H1 (cell line): ENCODE data around the gene MALT1. TPM values are rescaled to one million over a fixed set of nuclear protein-coding genes. Genes with fewer than 3 reads are reported as not detected.

Experiments
- CTCF ChIA-PET: fragments of 300-600 bp; sonication (Branson Sonifier 250); formaldehyde crosslinking; loops from one replicate; lab custom pipeline; 2021; ENCODE audit not compliant: partially characterized antibody; lab: Charles Lee
- POLR2A ChIA-PET: fragments of 300-600 bp; sonication (Branson Sonifier 250); formaldehyde crosslinking; loops from one replicate; lab custom pipeline; 2021; ENCODE audit warnings: inconsistent platforms; ENCODE audit not compliant: partially characterized antibody; lab: Charles Lee
- DNase-seq, 2 experiments: peaks; one replicate each; pipeline versions ENCODE4 v3.0.0 to v3.0.0-alpha.2; 2010 to 2022; ENCODE audit warnings: low spot score in 2 of 2, low read depth in 1 of 2, mixed read lengths in 1 of 2
- FAIRE-seq: peaks from 2 replicates; lab custom pipeline; 2011; peaks lifted over from hg19 to GRCh38; lab: Jason Lieb, UNC
- H2AFZ ChIP-seq: 2 replicates; pipeline ENCODE4 v1.8.1; 2012; ENCODE audit warnings: low read length, inconsistent platforms
- H2AK5ac ChIP-seq: 2 replicates; pipeline ENCODE4 v1.6.1; 2013; ENCODE audit warnings: low read depth, low read length
- H2BK120ac ChIP-seq: replicated peaks from 2 replicates; pipeline ENCODE3; 2013; ENCODE audit warnings: low read depth, low read length, inconsistent platforms
- H2BK12ac ChIP-seq: 2 replicates; pipeline ENCODE4 v1.6.1; 2013; ENCODE audit warnings: low read depth, low read length
- H2BK15ac ChIP-seq: 2 replicates; pipeline ENCODE4 v1.6.1; 2013; ENCODE audit warnings: low read length
- H2BK20ac ChIP-seq: 2 replicates; pipeline ENCODE4 v1.6.1; 2013; ENCODE audit warnings: low read length
- H2BK5ac ChIP-seq: 2 replicates; pipeline ENCODE4 v1.6.1; 2013; ENCODE audit warnings: low read depth, low read length
- H3K14ac ChIP-seq: 2 replicates; pipeline ENCODE4 v1.6.1; 2013; ENCODE audit warnings: inconsistent platforms; ENCODE audit not compliant: insufficient read length
- H3K18ac ChIP-seq: 2 replicates; pipeline ENCODE4 v1.6.1; 2013; ENCODE audit warnings: low read length; ENCODE audit errors: extremely low read depth
- H3K23ac ChIP-seq: 2 replicates; pipeline ENCODE4 v1.6.1; 2013; ENCODE audit warnings: inconsistent platforms; ENCODE audit not compliant: insufficient read length
- H3K23me2 ChIP-seq: 2 replicates; pipeline ENCODE4 v1.6.1; 2013; ENCODE audit warnings: low read depth, low read length
- H3K27ac ChIP-seq: 2 replicates; pipeline ENCODE4 v1.6.1; 2011; ENCODE audit warnings: low read depth, low read length, inconsistent platforms
- H3K27me3 ChIP-seq, 4 experiments: replicated peaks in 1 of 4; 1 replicate in 1 of 4; 2 replicates in 3 of 4; pipeline versions ENCODE4 v1.6.1 to v1.8.1; 2011 to 2013; ENCODE audit warnings: low read length in 3 of 4, mild to moderate bottlenecking in 3 of 4, inconsistent platforms in 2 of 4, mixed read lengths in 2 of 4, moderate library complexity in 1 of 4; ENCODE audit not compliant: control insufficient read depth in 3 of 4, insufficient read depth in 3 of 4; ENCODE audit errors: extremely low read depth in 1 of 4
- H3K36me3 ChIP-seq, 4 experiments: 2 replicates each; pipeline versions ENCODE4 v1.6.1 to v1.8.1; 2011 to 2013; ENCODE audit warnings: mild to moderate bottlenecking in 4 of 4, low read length in 3 of 4, moderate library complexity in 2 of 4, control low read depth in 1 of 4, inconsistent platforms in 1 of 4; ENCODE audit not compliant: insufficient read depth in 4 of 4, control insufficient read depth in 2 of 4
- H3K4ac ChIP-seq: replicated peaks from 2 replicates; pipeline ENCODE3; 2013; ENCODE audit warnings: low read length, low read depth, mixed read lengths, inconsistent platforms; ENCODE audit not compliant: insufficient read length
- H3K4me1 ChIP-seq, 4 experiments: replicated peaks in 1 of 4; 1 replicate in 1 of 4; 2 replicates in 3 of 4; pipeline versions ENCODE4 v1.6.1 to v1.8.1; 2011 to 2013; ENCODE audit warnings: low read length in 3 of 4, inconsistent platforms in 2 of 4, mixed read lengths in 1 of 4; ENCODE audit not compliant: insufficient read depth in 4 of 4, control insufficient read depth in 3 of 4
- H3K4me2 ChIP-seq, 2 experiments: 2 replicates each; pipeline versions ENCODE4 v1.6.1 to v1.8.1; 2011 to 2013; ENCODE audit warnings: low read depth in 2 of 2, low read length in 2 of 2, control low read depth in 1 of 2, inconsistent platforms in 1 of 2, mild to moderate bottlenecking in 1 of 2; ENCODE audit not compliant: insufficient read depth in 1 of 2
- H3K4me3 ChIP-seq, 4 experiments: fragments of 200-600, 300-600 bp in 1 of 4; sonication (generic), shearing (Covaris generic), sonication (Bioruptor Twin) in 1 of 4; 2 replicates each; pipeline versions ENCODE4 v1.5.1 to v1.8.1; 2011 to 2016; ENCODE audit warnings: low read length in 4 of 4, low read depth in 3 of 4, control low read depth in 2 of 4, inconsistent platforms in 2 of 4, mild to moderate bottlenecking in 2 of 4, mixed read lengths in 1 of 4, moderate library complexity in 1 of 4; ENCODE audit not compliant: insufficient read depth in 2 of 4; ENCODE audit errors: extremely low read depth in 1 of 4
- H3K56ac ChIP-seq: replicated peaks from 2 replicates; pipeline ENCODE3; 2013; ENCODE audit warnings: low read depth, mild to moderate bottlenecking, mixed read lengths, low read length, inconsistent platforms; ENCODE audit not compliant: insufficient read length
- H3K79me1 ChIP-seq: 2 replicates; pipeline ENCODE4 v1.6.1; 2013; ENCODE audit warnings: low read depth, low read length, control low read depth
- H3K79me2 ChIP-seq, 2 experiments: 2 replicates each; pipeline versions ENCODE4 v1.6.1 to v1.8.1; 2012 to 2013; ENCODE audit warnings: low read length in 2 of 2, mild to moderate bottlenecking in 2 of 2, inconsistent platforms in 1 of 2; ENCODE audit not compliant: insufficient read depth in 2 of 2, control insufficient read depth in 1 of 2
- H3K9ac ChIP-seq, 4 experiments: replicated peaks in 1 of 4; 1 replicate in 1 of 4; 2 replicates in 3 of 4; pipeline versions ENCODE4 v1.6.1 to v1.8.1; 2011 to 2013; ENCODE audit warnings: low read depth in 3 of 4, low read length in 3 of 4, control low read depth in 2 of 4, mild to moderate bottlenecking in 2 of 4, moderate library complexity in 2 of 4, inconsistent platforms in 1 of 4; ENCODE audit errors: extremely low read depth in 1 of 4
- H3K9me3 ChIP-seq, 2 experiments: 2 replicates each; pipeline versions ENCODE4 v1.6.1 to v1.8.1; 2012 to 2013; ENCODE audit warnings: mild to moderate bottlenecking in 2 of 2, moderate library complexity in 2 of 2, control low read depth in 1 of 2, inconsistent platforms in 1 of 2, low read depth in 1 of 2, low read length in 1 of 2, mixed read lengths in 1 of 2; ENCODE audit not compliant: insufficient read depth in 2 of 2
- H4K20me1 ChIP-seq, 2 experiments: replicated peaks in 1 of 2; 2 replicates each; pipeline versions ENCODE3 to v1.8.1; 2011 to 2013; ENCODE audit warnings: inconsistent platforms in 2 of 2, low read length in 2 of 2, mild to moderate bottlenecking in 1 of 2; ENCODE audit not compliant: insufficient read depth in 2 of 2, control insufficient read depth in 1 of 2
- H4K5ac ChIP-seq: 2 replicates; pipeline ENCODE4 v1.6.1; 2013; ENCODE audit warnings: low read length, low read depth, mixed read lengths, inconsistent platforms; ENCODE audit not compliant: insufficient read length
- H4K8ac ChIP-seq: 2 replicates; pipeline ENCODE4 v1.8.0; 2013; ENCODE audit warnings: mild to moderate bottlenecking, moderate library complexity, low read length, inconsistent platforms; ENCODE audit not compliant: insufficient read depth; ENCODE audit errors: extremely low read depth
- H4K91ac ChIP-seq: replicated peaks from 2 replicates; pipeline ENCODE3; 2013; ENCODE audit warnings: low read length, mixed read lengths, inconsistent platforms; ENCODE audit not compliant: insufficient read length
- BRCA1 ChIP-seq: IDR thresholded peaks from 2 replicates; pipeline ENCODE4 v1.6.1; 2012; ENCODE audit warnings: low read depth, low read length, improper control_type of control experiment
- CHD1 ChIP-seq: IDR thresholded peaks from 2 replicates; pipeline ENCODE4 v1.6.1; 2012; ENCODE audit warnings: low read depth, low read length, improper control_type of control experiment
- EGR1 ChIP-seq: IDR thresholded peaks from 2 replicates; pipeline ENCODE4 v1.6.1; 2011; ENCODE audit warnings: low read depth, low read length, borderline replicate concordance
- EP300 ChIP-seq, 2 experiments: IDR thresholded peaks; 1 replicate in 1 of 2; 2 replicates in 1 of 2; pipeline ENCODE4 v1.6.1; 2011 to 2012; ENCODE audit warnings: low read depth in 2 of 2, low read length in 2 of 2, mild to moderate bottlenecking in 2 of 2, borderline replicate concordance in 1 of 2, inconsistent platforms in 1 of 2, moderate library complexity in 1 of 2
- RBBP5 ChIP-seq: IDR thresholded peaks from 2 replicates; pipeline ENCODE4 v1.7.1; 2012; ENCODE audit warnings: low read depth, mild to moderate bottlenecking, inconsistent platforms, low read length, moderate library complexity, borderline replicate concordance
- SIX5 ChIP-seq: IDR thresholded peaks from 2 replicates; pipeline ENCODE4 v1.6.1; 2011; ENCODE audit warnings: mild to moderate bottlenecking, low read depth, low read length
- SP4 ChIP-seq: IDR thresholded peaks from 2 replicates; pipeline ENCODE4 v1.6.1; 2012; ENCODE audit warnings: low read length, inconsistent platforms
- SRF ChIP-seq: IDR thresholded peaks from 2 replicates; pipeline ENCODE4 v1.6.1; 2011; ENCODE audit warnings: mild to moderate bottlenecking, low read depth, low read length, moderate library complexity
- SUZ12 ChIP-seq: fragments of 200-600 bp; sonication (generic); IDR thresholded peaks from 2 replicates; pipeline ENCODE4 v1.6.1; 2012; ENCODE audit warnings: mild to moderate bottlenecking, inconsistent platforms, low read length, moderate library complexity, mixed read lengths
- TBP ChIP-seq: IDR thresholded peaks from 2 replicates; pipeline ENCODE4 v1.6.1; 2011; ENCODE audit warnings: low read depth, low read length, improper control_type of control experiment
- WGBS, 2 experiments: shearing (Covaris generic) in 1 of 2; methylation state at CpG; one replicate each; pipeline versions ENCODE4 v1.1.6 to v1.1.7; 2013 to 2015; ENCODE audit warnings: low lambda C conversion rate in 2 of 2, mixed read lengths in 2 of 2, inconsistent platforms in 1 of 2, low coverage in 1 of 2, missing lambda C conversion rate in 1 of 2; ENCODE audit not compliant: insufficient replicate concordance in 2 of 2, insufficient coverage in 1 of 2, insufficient read length in 1 of 2; ENCODE audit errors: extremely low coverage in 1 of 2, missing lambda C conversion rate in 1 of 2; 5-methylcytosine and 5-hydroxymethylcytosine counted together
- polyA plus RNA-seq, 7 experiments: library from polyadenylated mRNA; depleted of rRNA in 3 of 7; stranded (reverse) in 5 of 7; unstranded in 2 of 7; fragments of >200 nt in 5 of 7; fragments of 200-250 nt in 2 of 7; gene quantifications; 1 replicate in 5 of 7; 2 replicates in 1 of 7; 4 replicates in 1 of 7; pipeline versions ENCODE4 v1.2.1 to v1.2.3, GENCODE V29; 2011 to 2013; ENCODE audit warnings: missing spikeins in 2 of 7, mixed read lengths in 2 of 7
- total RNA-seq: library from RNA; stranded (reverse); fragmentation: NEBNext Ultra II Directional; extraction: Animal tissue kit (Norgen Biotek cat#: 25700); gene quantifications from 2 replicates; pipeline ENCODE4 v1.2.1, GENCODE V29; 2021

Gene MALT1
- total and polyA plus RNA-seq, 2 of the 8 experiments (the other 6 are each of a cell fraction or from before 2014, with no cell fraction given): 10.7 to 25.9 TPM

DNA sequence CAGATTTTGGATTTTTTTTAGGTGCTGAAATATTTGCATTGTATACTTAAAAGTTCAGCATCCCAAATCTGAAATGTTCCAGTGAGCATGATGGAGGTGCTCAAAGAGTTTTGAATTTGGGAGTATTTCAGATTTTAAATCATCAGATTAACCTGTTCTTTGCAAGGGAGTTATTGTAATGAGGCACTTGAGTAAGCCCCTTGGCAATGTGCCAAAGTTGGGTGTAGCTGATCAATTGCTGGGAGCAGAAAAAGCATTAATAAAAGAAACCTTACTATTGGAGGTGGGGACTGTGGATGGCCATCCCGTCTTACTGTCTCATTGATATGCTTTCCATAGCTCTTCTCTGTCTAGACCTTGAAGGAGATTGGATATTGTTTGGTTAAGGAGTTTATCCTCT, 28.3 kb downstream of the MALT1 start:
- no peak overlapping the region for H3K4me3 ChIP-seq
- TF ChIP-seq EP300 (IDR thresholded peaks at IDR 0.05; ENCODE audit: borderline replicate concordance in 1 of 2, low read depth in 2 of 2, low read length in 2 of 2) (no peak), RBBP5 (no peak), SIX5 (no peak), SP4 (no peak), TBP (no peak), SRF (no peak), CHD1 (no peak), BRCA1 (no peak), EGR1 (no peak), SUZ12 (no peak)
- TF ChIP-seq, all 59 proteins: peak for 0
- no peak overlapping the region for H3K56ac ChIP-seq
- no peaks in the 10 kb centered on the region for H3K27me3 ChIP-seq
- DNase-seq: no peak
- H2BK15ac ChIP-seq: no peak overlapping the region
- 85% methylated on average over 1 of the region's 1 CpG; no CpG with 5 or more reads in 1 of the 2 experiments for WGBS, 2 experiments
- no peaks in the 10 kb centered on the region for H3K79me1 ChIP-seq
- H3K4me2 ChIP-seq: no peak overlapping the region
- H2BK120ac ChIP-seq: no peak overlapping the region
- H3K23ac ChIP-seq: no peak overlapping the region
- no peak overlapping the region for H3K14ac ChIP-seq
- no peak overlapping the region for H4K8ac ChIP-seq
- no peak overlapping the region for H3K9ac ChIP-seq
- H3K23me2 ChIP-seq: no peaks in the 10 kb centered on the region
- no peak overlapping the region for H2BK12ac ChIP-seq
- H2BK5ac ChIP-seq: no peak overlapping the region
- H2AK5ac ChIP-seq: no peak overlapping the region
- 0 out of 4 replicates have a peak, but pooled peaks cover 0 to 1% of the 10 kb centered on the region in 2 experiments for H3K9me3 ChIP-seq
- no peak overlapping the region for H4K5ac ChIP-seq
- H3K79me2 ChIP-seq: no peaks in the 10 kb centered on the region
- H3K18ac ChIP-seq: no peak overlapping the region
- FAIRE-seq: no peak
- no peak overlapping the region for H3K27ac ChIP-seq
- H3K4ac ChIP-seq: no peak overlapping the region
- no peaks in the 10 kb centered on the region for H4K20me1 ChIP-seq
- H3K4me1 ChIP-seq: peaks cover 0 to 3% (median 0%) of the 10 kb centered on the region in 4 experiments; a peak in 1 of 7 replicates
- no peak overlapping the region for H2AFZ ChIP-seq
- ChIA-PET POLR2A (no interaction called here), CTCF (interaction anchor here (1.7 to 3.5 kb wide), 4 partner anchors 8 to 170 kb away, joined by 4 to 21 read pairs (median 10); no protein-coding TSS in a partner anchor)
- peaks cover 0 to 21% (median 7%) of the 10 kb centered on the region in 4 experiments; a peak in 3 of 8 replicates for H3K36me3 ChIP-seq
- H2BK20ac ChIP-seq: no peak overlapping the region
- H4K91ac ChIP-seq: no peak overlapping the region
